Fibroblast of gingiva (primary cell): ENCODE results near the gene TMX2.
"Not testable (repeated sequence)": the region's sequence is repeated elsewhere in the genome, so short reads cannot be mapped to it uniquely, and the experiment has no call there.

Experiments used
- DNase-seq: peaks from one replicate; pipeline ENCODE4 v3.0.0-alpha.2; 2011; ENCODE audit warnings: low read depth

Gene TMX2

GRCh38 chr11:57712256-57713150 is at the start of gene TMX2:
Gene TMX2, plus strand, starts transcription at chr11:57712593. Its CDS starts 26 bp downstream, at chr11:57712619.
- DNase-seq: peak; percentile 99

GRCh38 chr11:57662893-57663292 is 49.5 kb upstream of the TMX2 start:
- DNase-seq: no peak

GRCh38 chr11:57663975-57664374 is 48.4 kb upstream of the TMX2 start:
- DNase-seq: no peak

- peak; percentile 100 for DNase-seq
Measured at GRCh38 chr11:57667117-57667735, 45.2 kb upstream of the TMX2 start.

GRCh38 chr11:57667736-57668433 is 44.5 kb upstream of the TMX2 start, which contains the start of gene ZDHHC5:
Gene ZDHHC5, plus strand, starts transcription at chr11:57668114. Its CDS starts 4,977 bp downstream, at chr11:57673091.
- peak; percentile 100 for DNase-seq

GRCh38 chr11:57668434-57668782 is 44.0 kb upstream of the TMX2 start:
- DNase-seq: no peak

- no peak for DNase-seq
Measured at GRCh38 chr11:57674251-57674650, 38.1 kb upstream of the TMX2 start.

- no peak for DNase-seq
Measured at GRCh38 chr11:57675176-57675941, 37.0 kb upstream of the TMX2 start.

GRCh38 chr11:57679396-57679795 is 33.0 kb upstream of the TMX2 start:
- DNase-seq: no peak

GRCh38 chr11:57680552-57680874 is 31.9 kb upstream of the TMX2 start:
- DNase-seq: no peak

GRCh38 chr11:57681168-57681567 is 31.2 kb upstream of the TMX2 start:
- no peak for DNase-seq

GRCh38 chr11:57690474-57690873 is 21.9 kb upstream of the TMX2 start:
- DNase-seq: not testable (repeated sequence)

GRCh38 chr11:57698843-57699365 is 13.5 kb upstream of the TMX2 start:
- no peak for DNase-seq

- DNase-seq: no peak
Measured at GRCh38 chr11:57699813-57700212, 12.6 kb upstream of the TMX2 start.

- no peak for DNase-seq
Measured at GRCh38 chr11:57700425-57700824, 12.0 kb upstream of the TMX2 start.

- DNase-seq: no peak
Measured at GRCh38 chr11:57703341-57703740, 9.1 kb upstream of the TMX2 start.

GRCh38 chr11:57704932-57705331 is 7.5 kb upstream of the TMX2 start:
- no peak for DNase-seq

GRCh38 chr11:57705432-57705831 is 7.0 kb upstream of the TMX2 start:
- not testable (repeated sequence) for DNase-seq

GRCh38 chr11:57709802-57710367 is 2.5 kb upstream of the TMX2 start:
- DNase-seq: no peak

- peak; percentile 47 for DNase-seq
Measured at GRCh38 chr11:57711414-57712255, 758 bp upstream of the TMX2 start, which contains the start of gene MED19. Gene MED19, minus strand, starts transcription at chr11:57712215. Its CDS starts 36 bp downstream, at chr11:57712179.
